H9 (cell line): Measurements from ENCODE around the gene SPECC1. TPM values are rescaled to one million over a fixed set of nuclear protein-coding genes. Genes with fewer than 3 reads are reported as not detected.

Experiments
- DNase-seq: peaks from one replicate; pipeline ENCODE4 v3.0.0-alpha.2; 2017
- H2AFZ ChIP-seq: one replicate; pipeline ENCODE4 v1.6.1; 2013; ENCODE audit warnings: mild to moderate bottlenecking, low read length, control low read depth, moderate library complexity
- H2AK5ac ChIP-seq: 2 replicates; pipeline ENCODE4 v1.6.1; 2013; ENCODE audit warnings: low read length, control low read depth, mixed read lengths; ENCODE audit not compliant: insufficient read length
- H2BK120ac ChIP-seq: one replicate; pipeline ENCODE4 v1.6.1; 2013; ENCODE audit warnings: low read depth, mild to moderate bottlenecking, low read length, control low read depth, inconsistent platforms; ENCODE audit not compliant: poor library complexity, severe bottlenecking
- H2BK12ac ChIP-seq: 2 replicates; pipeline ENCODE4 v1.6.1; 2013; ENCODE audit warnings: low read length, control low read depth, mixed read lengths, low read depth; ENCODE audit not compliant: insufficient read length
- H2BK15ac ChIP-seq: 2 replicates; pipeline ENCODE4 v1.6.1; 2013; ENCODE audit warnings: low read depth, low read length, control low read depth
- H2BK20ac ChIP-seq: one replicate; pipeline ENCODE4 v1.6.1; 2013; ENCODE audit warnings: low read depth, mild to moderate bottlenecking, low read length, control low read depth, inconsistent platforms; ENCODE audit not compliant: poor library complexity, severe bottlenecking
- H2BK5ac ChIP-seq: 2 replicates; pipeline ENCODE4 v1.6.1; 2013; ENCODE audit warnings: low read length, control low read depth, mixed read lengths; ENCODE audit not compliant: insufficient read length
- H3K14ac ChIP-seq: 2 replicates; pipeline ENCODE4 v1.6.1; 2013; ENCODE audit warnings: low read length, control low read depth; ENCODE audit not compliant: insufficient read depth
- H3K18ac ChIP-seq: 2 replicates; pipeline ENCODE4 v1.6.1; 2013; ENCODE audit warnings: low read depth, mild to moderate bottlenecking, mixed read lengths, low read length, control low read depth; ENCODE audit not compliant: insufficient read length
- H3K23ac ChIP-seq: 2 replicates; pipeline ENCODE4 v1.6.1; 2013; ENCODE audit warnings: low read length, control low read depth, mixed read lengths, low read depth; ENCODE audit not compliant: insufficient read length
- H3K23me2 ChIP-seq: 2 replicates; pipeline ENCODE4 v1.6.1; 2013; ENCODE audit warnings: low read depth, mild to moderate bottlenecking, mixed read lengths, low read length, control low read depth; ENCODE audit not compliant: insufficient read length, poor library complexity, severe bottlenecking
- H3K27ac ChIP-seq: 2 replicates; pipeline ENCODE4 v1.5.1; 2013; ENCODE audit warnings: low read length, control low read depth, mixed read lengths, low read depth; ENCODE audit not compliant: insufficient read length
- H3K27me3 ChIP-seq: 2 replicates; pipeline ENCODE4 v1.6.1; 2013; ENCODE audit warnings: low read length, control low read depth, inconsistent platforms; ENCODE audit not compliant: insufficient read depth
- H3K4ac ChIP-seq: 2 replicates; pipeline ENCODE4 v1.6.1; 2013; ENCODE audit warnings: low read depth, mild to moderate bottlenecking, control low read depth, inconsistent platforms, low read length, moderate library complexity
- H3K4me1 ChIP-seq: 2 replicates; pipeline ENCODE4 v1.6.1; 2013; ENCODE audit warnings: low read length, control low read depth, inconsistent platforms; ENCODE audit not compliant: insufficient read depth
- H3K4me2 ChIP-seq: 2 replicates; pipeline ENCODE4 v1.6.1; 2013; ENCODE audit warnings: low read length, control low read depth, mixed read lengths; ENCODE audit not compliant: insufficient read length, insufficient read depth
- H3K56ac ChIP-seq: 2 replicates; pipeline ENCODE4 v1.6.1; 2013; ENCODE audit warnings: low read depth, mild to moderate bottlenecking, mixed read lengths, low read length, control low read depth; ENCODE audit not compliant: insufficient read length
- H3K79me1 ChIP-seq: 2 replicates; pipeline ENCODE4 v1.6.1; 2013; ENCODE audit warnings: low read depth, mild to moderate bottlenecking, moderate library complexity, low read length, control low read depth, inconsistent platforms; ENCODE audit not compliant: insufficient read depth, poor library complexity, severe bottlenecking
- H3K79me2 ChIP-seq: 2 replicates; pipeline ENCODE4 v1.6.1; 2013; ENCODE audit warnings: low read length, control low read depth, inconsistent platforms; ENCODE audit not compliant: insufficient read depth
- H3K9ac ChIP-seq: 2 replicates; pipeline ENCODE4 v1.6.1; 2013; ENCODE audit warnings: low read length, control low read depth, mixed read lengths; ENCODE audit not compliant: insufficient read length; ENCODE audit errors: extremely low read depth
- H3K9me3 ChIP-seq: one replicate; pipeline ENCODE4 v1.6.1; 2013; ENCODE audit warnings: low read depth, low read length, inconsistent platforms; ENCODE audit not compliant: control insufficient read depth
- H3T11ph ChIP-seq: one replicate; pipeline ENCODE4 v1.6.1; 2013; ENCODE audit warnings: mild to moderate bottlenecking, low read length, control low read depth, inconsistent platforms
- H4K20me1 ChIP-seq: one replicate; pipeline ENCODE4 v1.6.1; 2013; ENCODE audit not compliant: control insufficient read depth, insufficient read length, insufficient read depth
- H4K5ac ChIP-seq: 2 replicates; pipeline ENCODE4 v1.6.1; 2013; ENCODE audit warnings: low read depth, mild to moderate bottlenecking, mixed read lengths, low read length, control low read depth; ENCODE audit not compliant: insufficient read length
- H4K8ac ChIP-seq: replicated peaks from 2 replicates; pipeline ENCODE4 v1.6.1; 2013; ENCODE audit warnings: low read length, control low read depth, mixed read lengths, low read depth; ENCODE audit not compliant: insufficient read length
- H4K91ac ChIP-seq: 2 replicates; pipeline ENCODE4 v1.6.1; 2013; ENCODE audit warnings: low read depth, mild to moderate bottlenecking, moderate library complexity, mixed read lengths, low read length, control low read depth; ENCODE audit not compliant: insufficient read length
- H3K27ac Mint-ChIP-seq, 3 experiments: 2 replicates in 2 of 3; 3 replicates in 1 of 3; pipeline ENCODE4 v1.8.0; 2020 to 2021; ENCODE audit warnings: mixed read lengths in 3 of 3, mild to moderate bottlenecking in 1 of 3, moderate library complexity in 1 of 3
- H3K27me3 Mint-ChIP-seq: 2 replicates; pipeline ENCODE4 v1.8.0; 2021; ENCODE audit warnings: low read depth, mild to moderate bottlenecking, moderate library complexity, mixed read lengths
- H3K36me3 Mint-ChIP-seq, 3 experiments: 2 replicates in 2 of 3; 3 replicates in 1 of 3; pipeline ENCODE4 v1.8.0; 2020 to 2021; ENCODE audit warnings: low read depth in 3 of 3, mixed read lengths in 3 of 3; ENCODE audit not compliant: insufficient read depth in 1 of 3
- H3K4me1 Mint-ChIP-seq, 2 experiments: 2 replicates each; pipeline ENCODE4 v1.8.0; 2020; ENCODE audit warnings: mixed read lengths in 2 of 2
- H3K4me3 Mint-ChIP-seq, 2 experiments: 2 replicates in 1 of 2; 3 replicates in 1 of 2; pipeline ENCODE4 v1.8.0; 2020 to 2021; ENCODE audit warnings: mild to moderate bottlenecking in 2 of 2, mixed read lengths in 2 of 2, moderate library complexity in 1 of 2
- H3K9me3 Mint-ChIP-seq, 2 experiments: 2 replicates in 1 of 2; 3 replicates in 1 of 2; pipeline ENCODE4 v1.8.0; 2020; ENCODE audit warnings: mild to moderate bottlenecking in 2 of 2, mixed read lengths in 2 of 2, moderate library complexity in 1 of 2
- CTCF ChIP-seq: fragments of 200-600 bp; sonication (generic); conservative IDR thresholded peaks from 3 replicates; pipeline ENCODE4 v1.8.0; 2021; ENCODE audit warnings: antibody characterized with exemption, mild to moderate bottlenecking
- WGBS: extraction: QIAGEN DNeasy Blood & Tissue Kit; methylation state at CpG from one replicate; pipeline ENCODE4 v1.1.7; 2013; ENCODE audit warnings: missing lambda C conversion rate, low lambda C conversion rate, mixed read lengths; ENCODE audit not compliant: insufficient read length; ENCODE audit errors: extremely low coverage; 5-methylcytosine and 5-hydroxymethylcytosine counted together
- total RNA-seq: library from RNA; stranded (reverse); gene quantifications from 2 replicates; pipeline ENCODE4 v1.2.1, GENCODE V29; 2021

Gene SPECC1
- total RNA-seq, 1 experiment from 2014 or later = 65.7 TPM

GRCh38 chr17:20264996-20265395 is 255.8 kb downstream of the SPECC1 start:
- no peak overlapping the region for H3K14ac ChIP-seq
- no peak overlapping the region for H4K8ac ChIP-seq
- no peak overlapping the region for H2BK120ac ChIP-seq
- no peak overlapping the region for H3K27ac ChIP-seq
- H3K9me3 ChIP-seq = no peaks in the 10 kb centered on the region
- no peak overlapping the region for H2AK5ac ChIP-seq
- no peaks in the 10 kb centered on the region for H3K27me3 ChIP-seq
- no peak overlapping the region for H3K4me3 Mint-ChIP-seq
- H4K20me1 ChIP-seq = no peaks in the 10 kb centered on the region
- no peaks in the 10 kb centered on the region for H3K27me3 Mint-ChIP-seq
- H3K4ac ChIP-seq = no peak overlapping the region
- H3K4me2 ChIP-seq = no peak overlapping the region
- H3T11ph ChIP-seq = no peak overlapping the region
- H2BK5ac ChIP-seq = no peak overlapping the region
- no CpG with 5 or more reads among the region's 6 CpGs for whole genome bisulfite sequencing
- H2BK15ac ChIP-seq = no peak overlapping the region
- no peak overlapping the region for H3K56ac ChIP-seq
- no peak overlapping the region for H2AFZ ChIP-seq
- no peak for DNase-seq
- H3K27ac Mint-ChIP-seq = peak overlapping the region in 1 of 3 experiments; percentile 8; a peak in 1 of 7 replicates
- H4K5ac ChIP-seq = no peak overlapping the region
- no peak overlapping the region for H2BK12ac ChIP-seq
- H3K4me1 ChIP-seq = peaks cover 6% of the 10 kb centered on the region
- H3K18ac ChIP-seq = no peak overlapping the region
- H3K79me1 ChIP-seq = no peaks in the 10 kb centered on the region
- no peaks in the 10 kb centered on the region for H3K23me2 ChIP-seq
- H4K91ac ChIP-seq = no peak overlapping the region
- H3K9ac ChIP-seq = no peak overlapping the region
- peaks cover 25 to 26% of the 10 kb centered on the region in 2 experiments for H3K4me1 Mint-ChIP-seq
- no peak for TF ChIP-seq CTCF
- no peak overlapping the region for H3K23ac ChIP-seq
- no peak overlapping the region for H2BK20ac ChIP-seq
- H3K9me3 Mint-ChIP-seq = no peaks in the 10 kb centered on the region
- H3K79me2 ChIP-seq = no peaks in the 10 kb centered on the region
- peaks cover 17 to 41% (median 27%) of the 10 kb centered on the region in 3 experiments; a peak in 6 of 7 replicates for H3K36me3 Mint-ChIP-seq
